Progenitor cell of endocrine pancreas (in vitro differentiated cells): Measurements from ENCODE around the gene TOX4. TPM values are rescaled to one million over a fixed set of nuclear protein-coding genes. Genes with fewer than 3 reads are reported as not detected.
A peak's percentile ranks its signal among the peaks of the same experiment; 100 is the strongest.

Source experiments
- DNase-seq: peaks from one replicate; pipeline ENCODE4 v3.0.0; 2021; ENCODE audit warnings: low spot score; ENCODE audit not compliant: unreplicated experiment
- H3K27ac Mint-ChIP-seq: 2 replicates; pipeline ENCODE4 v1.8.0; 2021; ENCODE audit warnings: mild to moderate bottlenecking, moderate library complexity, mixed read lengths
- H3K27me3 Mint-ChIP-seq: 2 replicates; pipeline ENCODE4 v1.8.0; 2021; ENCODE audit warnings: mixed read lengths
- H3K36me3 Mint-ChIP-seq: 2 replicates; pipeline ENCODE4 v1.8.0; 2022; ENCODE audit warnings: mixed read lengths; ENCODE audit not compliant: insufficient read depth
- H3K4me1 Mint-ChIP-seq: 2 replicates; pipeline ENCODE4 v1.8.0; 2021; ENCODE audit warnings: low read depth, mixed read lengths
- H3K4me3 Mint-ChIP-seq: 2 replicates; pipeline ENCODE4 v1.8.0; 2021; ENCODE audit warnings: low read depth, mild to moderate bottlenecking, moderate library complexity, mixed read lengths
- H3K9me3 Mint-ChIP-seq: 2 replicates; pipeline ENCODE4 v1.8.0; 2021; ENCODE audit warnings: low read depth, mixed read lengths
- total RNA-seq: library from RNA; stranded (reverse); gene quantifications from 2 replicates; pipeline ENCODE4 v1.2.1, GENCODE V29; 2021
- TF ChIP-seq, protein P1 (sequence below): fragments of 200-600 bp; sonication (generic); IDR thresholded peaks from one replicate; pipeline ENCODE4 v1.5.0; 2021; ENCODE audit warnings: antibody characterized with exemption, mild to moderate bottlenecking; ENCODE audit not compliant: unreplicated experiment

Gene TOX4
- total RNA-seq, 1 donor from 2014 or later = 71.8 TPM

DNA sequence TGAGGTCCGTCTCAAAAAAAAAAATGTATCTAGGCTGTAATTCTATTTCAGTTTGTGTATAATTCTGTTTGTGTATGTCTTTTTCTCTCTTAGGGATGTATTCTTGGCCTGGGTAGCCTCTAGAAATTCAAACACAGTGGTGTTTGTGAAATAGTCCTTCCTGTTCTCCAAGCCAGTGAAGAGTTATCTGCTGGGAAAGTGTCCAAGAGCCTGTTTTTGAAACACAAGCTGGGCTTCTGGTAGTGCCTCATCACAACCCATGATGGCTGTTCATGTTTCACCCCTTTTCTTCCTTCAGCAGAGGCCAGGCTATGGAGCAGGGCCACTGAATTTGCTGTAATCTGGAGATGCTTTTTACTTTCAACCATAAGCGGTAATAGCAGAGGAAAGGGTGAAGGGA lies 19.5 kb downstream of the TOX4 start:
- DNase-seq = no peak
- Mint-ChIP-seq H3K9me3 (no peaks in the 10 kb centered on the region), H3K36me3 (peaks cover 35% of the 10 kb centered on the region), H3K4me3 (no peak overlapping the region), H3K4me1 (peaks cover 10% of the 10 kb centered on the region), H3K27me3 (no peaks in the 10 kb centered on the region), H3K27ac (no peak overlapping the region)
- TF ChIP-seq, protein P1, sequence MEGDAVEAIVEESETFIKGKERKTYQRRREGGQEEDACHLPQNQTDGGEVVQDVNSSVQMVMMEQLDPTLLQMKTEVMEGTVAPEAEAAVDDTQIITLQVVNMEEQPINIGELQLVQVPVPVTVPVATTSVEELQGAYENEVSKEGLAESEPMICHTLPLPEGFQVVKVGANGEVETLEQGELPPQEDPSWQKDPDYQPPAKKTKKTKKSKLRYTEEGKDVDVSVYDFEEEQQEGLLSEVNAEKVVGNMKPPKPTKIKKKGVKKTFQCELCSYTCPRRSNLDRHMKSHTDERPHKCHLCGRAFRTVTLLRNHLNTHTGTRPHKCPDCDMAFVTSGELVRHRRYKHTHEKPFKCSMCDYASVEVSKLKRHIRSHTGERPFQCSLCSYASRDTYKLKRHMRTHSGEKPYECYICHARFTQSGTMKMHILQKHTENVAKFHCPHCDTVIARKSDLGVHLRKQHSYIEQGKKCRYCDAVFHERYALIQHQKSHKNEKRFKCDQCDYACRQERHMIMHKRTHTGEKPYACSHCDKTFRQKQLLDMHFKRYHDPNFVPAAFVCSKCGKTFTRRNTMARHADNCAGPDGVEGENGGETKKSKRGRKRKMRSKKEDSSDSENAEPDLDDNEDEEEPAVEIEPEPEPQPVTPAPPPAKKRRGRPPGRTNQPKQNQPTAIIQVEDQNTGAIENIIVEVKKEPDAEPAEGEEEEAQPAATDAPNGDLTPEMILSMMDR = no peak

DNA sequence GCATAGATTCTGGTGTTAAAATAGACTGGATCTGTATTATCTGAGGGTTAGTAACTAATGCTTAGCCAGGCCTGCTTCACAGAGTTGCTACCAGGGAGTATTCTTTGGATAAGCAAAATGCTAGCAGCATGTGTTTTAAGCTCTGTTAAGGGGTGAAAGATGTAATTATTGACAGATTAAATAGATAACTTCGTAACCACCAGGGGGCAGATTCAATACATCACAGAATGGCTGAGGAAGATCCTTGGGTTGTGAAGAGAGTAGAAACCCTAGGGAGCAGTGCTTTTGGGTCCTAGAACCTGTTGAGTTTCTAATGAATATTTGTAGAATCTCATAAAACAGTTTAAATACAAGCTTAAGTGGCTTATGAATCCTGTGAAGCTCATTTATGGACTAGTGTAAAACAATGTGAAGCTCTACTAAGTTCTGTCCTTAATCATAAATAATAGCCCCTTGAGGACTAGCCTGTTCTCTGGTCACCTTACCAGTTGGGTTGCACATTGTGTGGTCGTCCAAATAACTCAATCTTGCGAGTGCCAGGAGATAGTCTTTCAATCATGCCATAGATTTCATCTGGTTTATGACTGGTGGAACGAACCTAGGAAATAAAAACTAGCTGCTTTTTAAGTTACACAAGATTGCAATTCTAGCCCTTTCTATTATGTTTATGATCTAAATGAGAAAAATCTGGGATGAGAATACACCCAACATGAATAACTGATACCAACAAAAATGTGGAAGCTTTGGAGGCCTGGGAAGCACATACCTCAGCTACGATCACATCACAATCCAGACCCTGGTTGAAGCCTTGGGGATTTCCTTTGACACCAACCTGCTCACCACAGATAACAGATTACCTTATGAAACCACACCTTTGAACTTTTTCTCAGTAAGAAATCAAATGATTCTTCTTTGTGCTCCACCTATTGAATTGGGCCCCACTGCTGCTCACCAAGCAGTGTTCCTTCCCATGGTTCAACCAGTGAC lies 21.8 kb downstream of the TOX4 start:
- Mint-ChIP-seq H3K4me3 (no peak overlapping the region), H3K9me3 (no peaks in the 10 kb centered on the region), H3K27me3 (no peaks in the 10 kb centered on the region), H3K27ac (peak overlapping the region; percentile 77), H3K4me1 (peaks cover 10% of the 10 kb centered on the region), H3K36me3 (peaks cover 30% of the 10 kb centered on the region)
- TF ChIP-seq, protein P1 = peak; percentile 61
- no peak for DNase-seq

DNA sequence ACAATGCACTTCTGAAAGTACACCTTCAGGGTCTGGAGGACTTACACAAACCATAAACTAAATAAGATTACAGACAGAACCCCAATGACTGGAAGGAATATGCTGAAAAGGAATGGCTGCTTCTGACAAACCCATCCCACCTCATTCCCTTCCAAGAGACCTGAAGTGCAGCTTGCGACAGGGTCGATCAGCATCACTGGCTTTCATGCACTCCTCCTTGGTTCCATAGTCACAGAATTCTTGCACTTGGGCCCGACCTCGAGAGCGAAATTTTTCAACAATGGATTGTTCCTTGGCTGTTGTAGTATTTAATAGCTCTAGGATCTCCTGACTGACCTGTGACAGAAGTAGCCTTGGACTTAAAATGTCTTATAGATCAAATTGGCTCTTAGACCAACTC lies 24.6 kb downstream of the TOX4 start:
- H3K9me3 Mint-ChIP-seq = no peaks in the 10 kb centered on the region
- H3K4me3 Mint-ChIP-seq = no peak overlapping the region
- H3K27ac Mint-ChIP-seq = peak overlapping the region; percentile 24
- peaks cover 24% of the 10 kb centered on the region for H3K36me3 Mint-ChIP-seq
- peaks cover 10% of the 10 kb centered on the region for H3K4me1 Mint-ChIP-seq
- no peak for DNase-seq
- no peaks in the 10 kb centered on the region for H3K27me3 Mint-ChIP-seq
- TF ChIP-seq, protein P1 = no peak

GRCh38 chr14:21503376-21503775 lies 26.4 kb downstream of the TOX4 start:
- TF ChIP-seq, protein P1 = no peak
- peaks cover 31% of the 10 kb centered on the region for H3K36me3 Mint-ChIP-seq
- peak overlapping the region; percentile 88 for H3K27ac Mint-ChIP-seq
- peaks cover 11% of the 10 kb centered on the region for H3K4me1 Mint-ChIP-seq
- no peak overlapping the region for H3K4me3 Mint-ChIP-seq
- no peak for DNase-seq
- no peaks in the 10 kb centered on the region for H3K9me3 Mint-ChIP-seq
- H3K27me3 Mint-ChIP-seq = no peaks in the 10 kb centered on the region

- Mint-ChIP-seq H3K27me3 (no peaks in the 10 kb centered on the region), H3K4me3 (no peak overlapping the region), H3K27ac (no peak overlapping the region), H3K9me3 (no peaks in the 10 kb centered on the region), H3K36me3 (peaks cover 19% of the 10 kb centered on the region), H3K4me1 (peaks cover 9% of the 10 kb centered on the region)
- no peak for DNase-seq
- TF ChIP-seq, protein P1 = no peak
These were observed 28.1 kb downstream of the TOX4 start for GRCh38 chr14:21505012-21505553.
